HepG2 (cell line): Measurements from ENCODE around the gene MAGIX. TPM values are rescaled to one million over a fixed set of nuclear protein-coding genes. Genes with fewer than 3 reads are reported as not detected.

Source experiments
- ARID2 ChIP-seq: sonication (generic); formaldehyde crosslinking; IDR thresholded peaks from 2 replicates; pipeline ENCODE4 v1.8.1; 2022; ENCODE audit warnings: mild to moderate bottlenecking, missing genetic modification reagents, borderline replicate concordance
- ATM ChIP-seq: fragments of 450-650 bp; IDR thresholded peaks from 2 replicates; pipeline ENCODE4 v1.7.1; 2017; ENCODE audit warnings: mild to moderate bottlenecking, borderline replicate concordance
- CCDC6 ChIP-seq: sonication (generic); formaldehyde crosslinking; IDR thresholded peaks from 2 replicates; pipeline ENCODE4 v1.8.1; 2022; ENCODE audit warnings: mild to moderate bottlenecking, missing genetic modification reagents, moderate library complexity
- KLF15 ChIP-seq: sonication (generic); formaldehyde crosslinking; IDR thresholded peaks from 2 replicates; pipeline ENCODE4 v1.8.1; 2023; ENCODE audit warnings: borderline replicate concordance, mild to moderate bottlenecking, inconsistent platforms, missing genetic modification reagents, mixed read lengths
- MED13 ChIP-seq: sonication (generic); formaldehyde crosslinking; IDR thresholded peaks from 2 replicates; pipeline ENCODE4 v1.5.0; 2020; ENCODE audit warnings: missing genetic modification reagents
- MTF1 ChIP-seq: sonication (generic); formaldehyde crosslinking; IDR thresholded peaks from 2 replicates; pipeline ENCODE4 v1.5.0; 2020; ENCODE audit warnings: missing genetic modification reagents
- NR1H2 ChIP-seq: sonication (generic); formaldehyde crosslinking; IDR thresholded peaks from 2 replicates; pipeline ENCODE4 v1.8.1; 2022; ENCODE audit warnings: low read depth, missing genetic modification reagents, borderline replicate concordance
- TAF1 ChIP-seq: sonication (generic); formaldehyde crosslinking; IDR thresholded peaks from 2 replicates; pipeline ENCODE4 v1.4.0; 2020; ENCODE audit warnings: missing genetic modification reagents
- YY1 ChIP-seq: IDR thresholded peaks from 2 replicates; pipeline ENCODE4 v1.6.1; 2011; ENCODE audit warnings: low read length, low read depth, moderate library complexity, mild to moderate bottlenecking; ENCODE audit not compliant: insufficient read depth, insufficient replicate concordance
- ZBTB37 ChIP-seq: sonication (generic); formaldehyde crosslinking; IDR thresholded peaks from 2 replicates; pipeline ENCODE4 v1.4.0; 2020; ENCODE audit warnings: mild to moderate bottlenecking, missing genetic modification reagents
- ZBTB4 ChIP-seq: sonication (generic); formaldehyde crosslinking; IDR thresholded peaks from 2 replicates; pipeline ENCODE4 v1.4.0; 2020; ENCODE audit warnings: missing genetic modification reagents, mild to moderate bottlenecking, borderline replicate concordance
- ZNF207 ChIP-seq: fragments of 450-650 bp; IDR thresholded peaks from 2 replicates; pipeline ENCODE4 v1.6.1; 2016; ENCODE audit warnings: antibody characterized with exemption, borderline replicate concordance
- ZNF292 ChIP-seq: sonication (generic); formaldehyde crosslinking; IDR thresholded peaks from 2 replicates; pipeline ENCODE4 v1.8.1; 2022; ENCODE audit warnings: mild to moderate bottlenecking, low read depth, missing genetic modification reagents, borderline replicate concordance
- ZNF496 ChIP-seq: sonication (generic); formaldehyde crosslinking; IDR thresholded peaks from 2 replicates; pipeline ENCODE4 v1.8.1; 2023; ENCODE audit warnings: mild to moderate bottlenecking, moderate library complexity, missing genetic modification reagents; ENCODE audit not compliant: insufficient replicate concordance
- ZNF598 ChIP-seq: sonication (generic); formaldehyde crosslinking; IDR thresholded peaks from 2 replicates; pipeline ENCODE4 v1.5.1; 2020; ENCODE audit warnings: mild to moderate bottlenecking, missing genetic modification reagents, borderline replicate concordance
- ZNF724P ChIP-seq: sonication (generic); formaldehyde crosslinking; IDR thresholded peaks from 2 replicates; pipeline ENCODE4 v1.8.0; 2022; ENCODE audit warnings: missing genetic modification reagents, borderline replicate concordance
- ZNF749 ChIP-seq: sonication (generic); formaldehyde crosslinking; IDR thresholded peaks from 2 replicates; pipeline ENCODE4 v1.8.0; 2022; ENCODE audit warnings: mild to moderate bottlenecking, missing genetic modification reagents, moderate library complexity, borderline replicate concordance
- ZNF75D ChIP-seq: sonication (generic); formaldehyde crosslinking; IDR thresholded peaks from 2 replicates; pipeline ENCODE4 v1.8.1; 2023; ENCODE audit warnings: missing genetic modification reagents, mild to moderate bottlenecking, borderline replicate concordance
- ZNF790 ChIP-seq: sonication (generic); formaldehyde crosslinking; IDR thresholded peaks from 2 replicates; pipeline ENCODE4 v1.8.0; 2022; ENCODE audit warnings: missing genetic modification reagents, mild to moderate bottlenecking, borderline replicate concordance
- polyA plus RNA-seq, 8 experiments: library from polyadenylated mRNA; depleted of rRNA in 3 of 8; stranded (reverse) in 7 of 8; unstranded in 1 of 8; fragments of >200 nt; fragmentation: Illumina TruSeq in 4 of 8; extraction: Trizol in 4 of 8; gene quantifications; 2 replicates each; pipeline versions ENCODE4 v1.2.1 to v1.2.3, GENCODE V29; 2011 to 2016; ENCODE audit warnings: low read depth in 4 of 8, missing spikeins in 1 of 8, mixed read lengths in 1 of 8; ENCODE audit not compliant: insufficient read depth in 1 of 8
- total RNA-seq, 5 experiments: library from RNA; depleted of rRNA; stranded (reverse); fragments of >200 nt; fragmentation: Illumina TruSeq; extraction: Trizol; gene quantifications; 2 replicates each; pipeline ENCODE4 v1.2.3, GENCODE V29; 2016; ENCODE audit warnings: low read depth in 1 of 5
- TF ChIP-seq, protein P1 (sequence below): sonication (generic); formaldehyde crosslinking; IDR thresholded peaks from 2 replicates; pipeline ENCODE4 v1.8.1; 2023; ENCODE audit warnings: mild to moderate bottlenecking, moderate library complexity, missing genetic modification reagents
- TF ChIP-seq, protein P2 (sequence below): IDR thresholded peaks from 2 replicates; pipeline ENCODE4 v1.6.1; 2016; ENCODE audit warnings: mild to moderate bottlenecking

MAGIX gene
- total and polyA plus RNA-seq, 2 of the 13 experiments (the other 11 are each of a cell fraction or from before 2014, with no cell fraction given) = 0.63 to 1.2 TPM

DNA sequence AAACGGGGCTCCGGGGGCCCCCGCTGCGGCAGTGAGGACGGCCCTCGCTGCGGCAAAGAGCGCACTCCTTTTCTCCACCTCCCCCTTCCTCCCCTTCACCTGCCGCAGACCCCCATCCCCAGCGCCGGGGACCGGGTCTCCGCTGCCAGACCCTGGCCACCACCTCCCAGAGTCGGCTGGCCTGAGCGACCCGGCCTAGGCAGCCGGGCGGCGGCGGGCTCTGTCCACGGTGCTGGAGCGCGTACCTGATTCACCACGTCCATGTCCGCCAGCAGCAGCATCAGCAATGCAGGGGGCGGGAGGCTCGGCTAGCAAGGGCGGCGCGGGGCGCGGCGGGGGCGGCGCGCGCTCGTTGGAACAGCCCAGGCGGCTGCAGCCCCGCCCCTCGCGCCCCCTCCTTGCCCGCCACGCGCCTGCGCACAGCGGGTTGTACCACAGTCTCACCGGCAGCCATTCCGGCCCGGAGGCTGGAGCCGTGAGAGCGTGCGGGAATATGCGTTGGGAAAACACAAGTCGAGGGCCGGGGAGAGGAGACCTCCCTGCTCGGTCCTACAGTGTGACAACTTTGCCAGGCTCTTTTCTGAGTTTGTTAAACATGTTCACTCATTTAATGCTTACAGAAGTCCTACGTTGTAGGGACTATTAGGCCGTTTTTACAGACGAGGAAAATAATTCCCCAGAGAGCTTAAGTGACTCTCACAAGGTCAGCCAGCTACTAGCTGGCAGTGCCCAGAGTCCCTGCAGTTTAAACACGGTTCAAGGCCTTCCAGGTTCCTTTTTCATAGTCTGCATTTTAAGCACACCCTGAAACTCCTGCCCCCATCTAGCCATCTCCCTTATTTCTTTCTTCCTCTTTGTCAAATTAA lies 37.6 kb downstream of the MAGIX start, which contains the start of gene SYP (continued):
- TF ChIP-seq ZNF790 (CRISPR knock-in tag) = peak; percentile 84; the same call in 1 of the 2 replicates
- no peak for TF ChIP-seq ZNF496 (CRISPR knock-in tag)
- 0 out of 2 replicates have a peak, but pooled peaks have one; percentile 57 for TF ChIP-seq NR1H2 (CRISPR knock-in tag)
- TF ChIP-seq MED13 (CRISPR knock-in tag) = no peak
- TF ChIP-seq ZNF724P (CRISPR knock-in tag) = no peak; the same call in 1 of the 2 replicates
- no peak for TF ChIP-seq ZNF598 (CRISPR knock-in tag)
- TF ChIP-seq CCDC6 (CRISPR knock-in tag) = peak; percentile 85
- peak; percentile 70; the same call in 1 of the 2 replicates for TF ChIP-seq ZNF749 (CRISPR knock-in tag)
- TF ChIP-seq TAF1 (CRISPR knock-in tag) = peak; percentile 67
- TF ChIP-seq, protein P1, sequence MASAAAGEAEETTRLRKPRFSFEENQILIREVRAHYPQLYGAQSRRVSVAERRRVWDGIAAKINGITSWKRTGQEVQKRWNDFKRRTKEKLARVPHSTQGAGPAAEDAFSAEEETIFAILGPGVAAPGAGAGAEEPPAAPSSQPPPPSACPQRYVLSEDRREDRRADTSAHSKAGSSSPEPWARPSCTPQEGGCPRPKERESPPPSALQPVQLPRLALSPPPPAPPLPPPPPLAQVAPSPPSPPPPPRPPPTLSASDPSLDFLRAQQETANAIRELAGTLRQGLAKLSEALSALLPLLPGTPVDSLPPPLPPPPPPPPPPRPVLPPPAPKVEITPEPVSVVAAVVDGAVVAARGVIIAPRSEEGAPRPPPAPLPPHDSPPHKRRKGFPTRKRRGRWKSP = no peak
- peak; percentile 71; the same call in 1 of the 2 replicates for TF ChIP-seq ARID2 (CRISPR knock-in tag)
- no peak for TF ChIP-seq ZNF292
- no peak for TF ChIP-seq ZBTB4 (CRISPR knock-in tag)
- peak; percentile 77; the same call in 1 of the 2 replicates for TF ChIP-seq KLF15
- no peak for TF ChIP-seq ZNF207
- TF ChIP-seq YY1 = peak; percentile 88
- TF ChIP-seq ATM = no peak
- no peak for TF ChIP-seq MTF1 (CRISPR knock-in tag)
- TF ChIP-seq ZBTB37 (CRISPR knock-in tag) = no peak
- TF ChIP-seq, protein P2, sequence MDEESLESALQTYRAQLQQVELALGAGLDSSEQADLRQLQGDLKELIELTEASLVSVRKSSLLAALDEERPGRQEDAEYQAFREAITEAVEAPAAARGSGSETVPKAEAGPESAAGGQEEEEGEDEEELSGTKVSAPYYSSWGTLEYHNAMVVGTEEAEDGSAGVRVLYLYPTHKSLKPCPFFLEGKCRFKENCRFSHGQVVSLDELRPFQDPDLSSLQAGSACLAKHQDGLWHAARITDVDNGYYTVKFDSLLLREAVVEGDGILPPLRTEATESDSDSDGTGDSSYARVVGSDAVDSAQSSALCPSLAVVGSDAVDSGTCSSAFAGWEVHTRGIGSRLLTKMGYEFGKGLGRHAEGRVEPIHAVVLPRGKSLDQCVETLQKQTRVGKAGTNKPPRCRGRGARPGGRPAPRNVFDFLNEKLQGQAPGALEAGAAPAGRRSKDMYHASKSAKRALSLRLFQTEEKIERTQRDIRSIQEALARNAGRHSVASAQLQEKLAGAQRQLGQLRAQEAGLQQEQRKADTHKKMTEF (CRISPR knock-in tag) = peak; percentile 76; the same call in 1 of the 2 replicates
- TF ChIP-seq ZNF75D (CRISPR knock-in tag) = no peak
